ENCODE results near the gene TRAPPC1.

Gene TRAPPC1

DNA sequence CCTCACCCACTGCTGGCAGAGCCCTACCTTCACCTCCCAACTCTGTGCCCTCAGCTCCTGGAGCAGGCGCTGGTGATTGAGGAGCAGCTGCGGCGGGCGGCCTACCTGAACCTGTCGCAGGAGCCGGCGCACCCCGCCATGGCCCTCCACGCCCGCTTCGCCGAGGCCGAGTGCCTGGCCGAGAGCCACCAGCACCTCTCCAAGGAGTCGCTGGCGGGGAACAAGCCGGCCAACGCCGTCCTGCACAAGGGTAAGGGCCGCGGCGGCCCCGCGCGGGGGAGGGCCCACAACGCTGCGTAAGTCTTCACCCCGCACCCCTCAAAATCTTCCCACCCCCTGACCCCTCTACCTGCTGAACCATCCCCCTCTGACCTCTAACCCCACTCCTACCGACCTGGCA is 22.7 kb downstream of the TRAPPC1 start:
- H3K4me3 ChIP-seq (ENCODE audit: low read depth, low read length): no peak overlapping the region
- TF ChIP-seq CTCF (conservative IDR thresholded peaks at IDR 0.05; ENCODE audit: low read depth, low read length): no peak
- no peak for DNase-seq (ENCODE audit: low read depth)

DNA sequence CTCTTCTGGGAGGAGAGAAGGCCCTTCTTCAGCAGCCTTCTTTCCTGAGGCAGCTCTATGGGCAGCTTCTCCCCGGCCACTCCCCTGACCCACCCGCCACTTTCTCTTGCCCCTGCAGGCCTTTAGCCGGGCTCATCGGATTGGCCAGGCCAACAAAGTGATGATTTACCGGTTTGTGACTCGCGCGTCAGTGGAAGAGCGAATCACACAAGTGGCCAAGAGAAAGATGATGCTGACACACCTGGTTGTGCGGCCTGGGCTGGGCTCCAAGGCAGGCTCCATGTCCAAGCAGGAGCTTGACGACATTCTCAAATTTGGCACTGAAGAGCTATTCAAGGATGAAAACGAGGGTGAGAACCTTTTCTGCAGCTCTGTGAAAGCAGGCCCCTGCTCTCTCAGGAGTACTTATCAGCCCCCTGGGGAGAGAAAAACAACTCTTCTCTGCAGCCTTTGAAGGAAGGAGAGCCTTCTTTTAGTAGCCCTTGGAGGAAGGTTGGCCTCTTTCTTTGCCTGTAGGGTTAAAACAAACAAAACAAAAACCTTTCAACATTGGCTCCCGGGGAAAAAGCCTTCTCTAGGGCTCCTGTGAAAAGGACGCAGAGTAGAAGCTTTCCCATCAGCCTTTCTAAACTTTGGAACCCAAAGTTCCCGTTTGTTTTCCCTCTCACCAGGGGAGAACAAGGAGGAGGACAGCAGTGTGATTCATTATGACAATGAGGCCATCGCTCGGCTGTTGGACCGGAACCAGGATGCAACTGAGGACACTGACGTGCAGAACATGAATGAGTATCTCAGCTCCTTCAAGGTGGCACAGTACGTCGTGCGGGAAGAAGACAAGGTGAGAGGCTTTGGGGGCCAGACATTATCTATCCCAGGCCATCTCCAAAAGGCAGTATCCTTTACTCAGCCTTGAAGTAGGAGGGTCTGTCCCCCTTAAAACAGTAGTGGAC is 28.3 kb downstream of the TRAPPC1 start:
- no peak for TF ChIP-seq CTCF (conservative IDR thresholded peaks at IDR 0.05; ENCODE audit: low read depth, low read length)
- H3K4me3 ChIP-seq (ENCODE audit: low read depth, low read length): no peak overlapping the region
- DNase-seq (ENCODE audit: low read depth): peak; percentile 91

DNA sequence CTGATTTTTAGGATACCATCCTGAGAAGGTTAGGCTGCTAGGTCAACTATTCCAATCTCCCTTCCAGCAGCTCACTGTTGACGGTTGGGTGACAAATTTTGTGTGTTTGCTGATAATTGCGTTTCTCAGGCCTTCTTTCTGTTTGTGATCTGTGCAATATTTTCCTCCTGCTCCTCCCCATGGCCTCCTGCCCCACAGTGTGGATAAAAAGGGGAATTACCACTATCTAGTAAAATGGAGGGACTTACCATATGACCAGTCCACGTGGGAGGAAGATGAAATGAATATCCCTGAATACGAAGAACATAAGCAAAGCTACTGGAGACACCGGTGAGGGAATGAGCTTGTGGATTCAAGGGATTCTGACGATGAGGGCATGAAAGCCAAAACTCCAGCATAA is 34.0 kb downstream of the TRAPPC1 start:
- peak; percentile 62 for TF ChIP-seq CTCF (conservative IDR thresholded peaks at IDR 0.05; ENCODE audit: low read depth, low read length)
- peak; percentile 83 for DNase-seq (ENCODE audit: low read depth)
- no peak overlapping the region for H3K4me3 ChIP-seq (ENCODE audit: low read depth, low read length)

- no peak overlapping the region for H3K4me3 ChIP-seq (ENCODE audit: low read depth, low read length)
- no peak for TF ChIP-seq CTCF (conservative IDR thresholded peaks at IDR 0.05; ENCODE audit: low read depth, low read length)
- DNase-seq (ENCODE audit: low read depth): no peak
Measured at GRCh38 chr17:7897090-7897489, 34.7 kb downstream of the TRAPPC1 start.

GRCh38 chr17:7894866-7895265 is 36.9 kb downstream of the TRAPPC1 start:
- no peak overlapping the region for H3K4me3 ChIP-seq (ENCODE audit: low read depth, low read length)
- TF ChIP-seq CTCF (conservative IDR thresholded peaks at IDR 0.05; ENCODE audit: low read depth, low read length): no peak
- no peak for DNase-seq (ENCODE audit: low read depth)

GRCh38 chr17:7894226-7894625 is 37.5 kb downstream of the TRAPPC1 start:
- no peak overlapping the region for H3K4me3 ChIP-seq (ENCODE audit: low read depth, low read length)
- no peak for TF ChIP-seq CTCF (conservative IDR thresholded peaks at IDR 0.05; ENCODE audit: low read depth, low read length)
- DNase-seq (ENCODE audit: low read depth): no peak
